Endothelial cell of umbilical vein (primary cell): Measurements from ENCODE around the gene ELOB. TPM values are rescaled to one million over a fixed set of nuclear protein-coding genes. Genes with fewer than 3 reads are reported as not detected.

Experiments
- BruUV-seq: library from RNA; stranded (reverse); fragments of 400-500 nt; replicated peaks from 2 replicates; lab custom pipeline; 2021; lab: Mats Ljungman, UMichigan
- CTCF ChIA-PET: fragments of 300-600, 350-600 bp; sonication (Branson Sonifier 250); formaldehyde crosslinking; loops from one replicate; lab custom pipeline; 2021; ENCODE audit warnings: antibody characterized with exemption, inconsistent platforms; lab: Charles Lee
- POLR2A ChIA-PET: fragments of 300-600, 350-600 bp; sonication (Branson Sonifier 250); formaldehyde crosslinking; loops from one replicate; lab custom pipeline; 2021; ENCODE audit warnings: antibody characterized with exemption, inconsistent platforms; lab: Charles Lee
- DNase-seq: peaks from one replicate; pipeline ENCODE4 v3.0.0-alpha.2; 2011; ENCODE audit warnings: low read depth, low spot score
- FAIRE-seq: peaks from 2 replicates; lab custom pipeline; 2011; peaks lifted over from hg19 to GRCh38; lab: Jason Lieb, UNC
- H2AFZ ChIP-seq: 2 replicates; pipeline ENCODE4 v1.6.0; 2012; ENCODE audit warnings: low read depth, low read length, control low read depth, inconsistent platforms
- H3K27ac ChIP-seq: 2 replicates; pipeline ENCODE4 v1.5.1; 2011; ENCODE audit warnings: low read depth, mild to moderate bottlenecking, control low read depth, low read length, moderate library complexity; ENCODE audit not compliant: insufficient read depth
- H3K27me3 ChIP-seq, 2 experiments: 2 replicates each; pipeline versions ENCODE4 v1.6.0 to v1.6.1; 2011; ENCODE audit warnings: low read length in 2 of 2, mixed read lengths in 1 of 2; ENCODE audit not compliant: control insufficient read depth in 2 of 2, insufficient read depth in 2 of 2
- H3K36me3 ChIP-seq, 2 experiments: 2 replicates in 1 of 2; 3 replicates in 1 of 2; pipeline ENCODE4 v1.5.1; 2011; ENCODE audit warnings: low read length in 2 of 2, mild to moderate bottlenecking in 1 of 2, moderate library complexity in 1 of 2; ENCODE audit not compliant: control insufficient read depth in 2 of 2, insufficient read depth in 2 of 2; ENCODE audit errors: extremely low read depth in 1 of 2
- H3K4me1 ChIP-seq: 3 replicates; pipeline ENCODE4 v1.5.1; 2011; ENCODE audit warnings: mild to moderate bottlenecking, low read length; ENCODE audit not compliant: control insufficient read depth, insufficient read depth; ENCODE audit errors: extremely low read depth
- H3K4me2 ChIP-seq: 2 replicates; pipeline ENCODE4 v1.6.1; 2011; ENCODE audit warnings: low read length, control low read depth, mixed read lengths; ENCODE audit not compliant: insufficient read depth
- H3K4me3 ChIP-seq, 3 experiments: fragments of 200-600 bp in 1 of 3; sonication (generic), shearing (Covaris generic) in 1 of 3; replicated peaks in 1 of 3; 2 replicates each; pipeline ENCODE4 v1.5.1; 2011 to 2016; ENCODE audit warnings: control low read depth in 3 of 3, low read length in 3 of 3, mild to moderate bottlenecking in 2 of 3, inconsistent platforms in 1 of 3, low read depth in 1 of 3, moderate library complexity in 1 of 3; ENCODE audit not compliant: insufficient read depth in 1 of 3
- H3K79me2 ChIP-seq: 2 replicates; pipeline ENCODE4 v1.6.0; 2012; ENCODE audit warnings: low read length, inconsistent platforms; ENCODE audit not compliant: control insufficient read depth, insufficient read depth
- H3K9ac ChIP-seq: replicated peaks from 2 replicates; pipeline ENCODE3; 2011; ENCODE audit warnings: low read length, control low read depth; ENCODE audit not compliant: insufficient read depth; ENCODE audit errors: extremely low read depth
- H3K9me1 ChIP-seq: replicated peaks from 3 replicates; pipeline ENCODE4 v1.6.0; 2011; ENCODE audit warnings: mild to moderate bottlenecking, low read length; ENCODE audit not compliant: control insufficient read depth, insufficient read depth; ENCODE audit errors: extremely low read depth
- H3K9me3 ChIP-seq: replicated peaks from 2 replicates; pipeline ENCODE4 v1.5.1; 2012; ENCODE audit warnings: low read length, inconsistent platforms; ENCODE audit not compliant: control insufficient read depth, insufficient read depth
- H4K20me1 ChIP-seq: replicated peaks from 2 replicates; pipeline ENCODE3; 2011; ENCODE audit warnings: mild to moderate bottlenecking, low read length; ENCODE audit not compliant: control insufficient read depth, insufficient read depth; ENCODE audit errors: extremely low read depth
- CTCF ChIP-seq, 2 donors: IDR thresholded peaks; 1 replicate in 1 of 2; 2 replicates in 1 of 2; pipeline ENCODE4 v1.5.1; 2011; ENCODE audit warnings: low read length in 2 of 2, mild to moderate bottlenecking in 2 of 2, moderate library complexity in 2 of 2, control low read depth in 1 of 2, inconsistent platforms in 1 of 2, low read depth in 1 of 2; ENCODE audit not compliant: insufficient read depth in 1 of 2; ENCODE audit errors: extremely low read depth in 1 of 2
- EZH2 ChIP-seq: IDR thresholded peaks from 2 replicates; pipeline ENCODE4 v1.6.1; 2012; ENCODE audit warnings: borderline replicate concordance, low read depth, mild to moderate bottlenecking, moderate library complexity, low read length, inconsistent platforms; ENCODE audit not compliant: severe bottlenecking
- FOS ChIP-seq: IDR thresholded peaks from 2 replicates; pipeline ENCODE4 v1.6.1; 2011; ENCODE audit warnings: mild to moderate bottlenecking, low read length, moderate library complexity, borderline replicate concordance; ENCODE audit not compliant: insufficient read depth
- GATA2 ChIP-seq: IDR thresholded peaks from 2 replicates; pipeline ENCODE4 v1.7.0; 2011; ENCODE audit warnings: low read depth, mild to moderate bottlenecking, moderate library complexity, mixed read lengths, low read length; ENCODE audit not compliant: insufficient read length, insufficient read depth
- JUN ChIP-seq: IDR thresholded peaks from 2 replicates; pipeline ENCODE4 v1.6.1; 2011; ENCODE audit warnings: borderline replicate concordance, low read depth; ENCODE audit not compliant: insufficient read length, insufficient read depth
- MAX ChIP-seq: IDR thresholded peaks from 2 replicates; pipeline ENCODE4 v1.6.1; 2011; ENCODE audit not compliant: insufficient read depth, insufficient read length
- MYC ChIP-seq: IDR thresholded peaks from one replicate; pipeline ENCODE4 v1.6.1; 2011; ENCODE audit warnings: mild to moderate bottlenecking, low read depth, low read length
- POLR2A ChIP-seq: IDR thresholded peaks from 2 replicates; pipeline ENCODE4 v1.6.1; 2012; ENCODE audit warnings: low read depth, mild to moderate bottlenecking, control low read depth, low read length
- POLR2AphosphoS5 ChIP-seq: IDR thresholded peaks from 2 replicates; pipeline ENCODE4 v1.6.1; 2012; ENCODE audit warnings: low read depth, mild to moderate bottlenecking, control low read depth, low read length, moderate library complexity; ENCODE audit not compliant: insufficient read depth
- dilution Hi-C: fragments of 300-500 bp; cut with MboI; formaldehyde crosslinking; loops from one replicate; pipeline ENCODE4 v1.15.0; 2019; ENCODE audit warnings: low sequenced_read_pairs; ENCODE audit not compliant: extremely low pct_ligation_motif_present
- intact Hi-C: fragments of 100-400 bp; cut with micrococcal nuclease; formaldehyde crosslinking; loops from one replicate; pipeline ENCODE4 v1.10.0; 2022
- polyA plus RNA-seq, 4 experiments: library from polyadenylated mRNA; depleted of rRNA in 3 of 4; stranded (reverse) in 3 of 4; unstranded in 1 of 4; fragments of >200 nt; gene quantifications; 2 replicates each; pipeline versions ENCODE4 v1.2.1 to v1.2.3, GENCODE V29; 2011 to 2012; ENCODE audit warnings: missing spikeins in 1 of 4
- total RNA-seq: library from RNA; stranded (reverse); gene quantifications from 2 replicates; pipeline ENCODE4 v1.2.3, GENCODE V29; 2021

The ELOB gene
- total and polyA plus RNA-seq, 2 donors (not counting 3 experiments of a cell fraction or from before 2014, with no cell fraction given): 251 to 848 TPM

- Histone ChIP-seq H3K27me3 (peaks cover 0 to 4% of the 10 kb centered on the region in 2 experiments), H3K9ac (no peak overlapping the region), H2AFZ (no peak overlapping the region), H3K27ac (no peak overlapping the region), H3K4me1 (no peaks in the 10 kb centered on the region), H3K9me1 (no peaks in the 10 kb centered on the region), H4K20me1 (no peaks in the 10 kb centered on the region), H3K4me2 (no peak overlapping the region), H3K4me3 (no peak overlapping the region), H3K9me3 (no peaks in the 10 kb centered on the region), H3K79me2 (no peaks in the 10 kb centered on the region), H3K36me3 (no peaks in the 10 kb centered on the region)
- BruUV-seq: no TSS peak
- intact Hi-C loops: no loop called here
- dilution Hi-C loops: no loop called here
- ChIA-PET POLR2A (no interaction called here), CTCF (interaction anchor here (1.5 kb wide), 1 partner anchor 24 kb away, joined by 7 read pairs; no protein-coding TSS in a partner anchor)
- FAIRE-seq (no peak), DNase-seq (no peak)
- no peak for TF ChIP-seq JUN
- no peak for TF ChIP-seq CTCF (IDR thresholded peaks at IDR 0.05; ENCODE audit: extremely low read depth in 1 of 2, insufficient read depth in 1 of 2, low read depth in 1 of 2, low read length in 2 of 2)
- no peak for TF ChIP-seq GATA2
- no peak for TF ChIP-seq FOS
- TF ChIP-seq MAX: no peak
- no peak for TF ChIP-seq POLR2A
- no peak for TF ChIP-seq POLR2AphosphoS5
- TF ChIP-seq MYC: no peak
- TF ChIP-seq EZH2: no peak
Measured at GRCh38 chr16:2814551-2815298, 37.6 kb upstream of the ELOB start.
